GM23338 (cell line): ENCODE measurements around the gene TMTC2.

Experiments
- CREB1 ChIP-seq: fragments of 250-450 bp; sonication (Bioruptor Pico); IDR thresholded peaks from 2 replicates; pipeline ENCODE4 v1.5.0; 2020; ENCODE audit warnings: low read depth, mild to moderate bottlenecking, moderate library complexity
- EZH2 ChIP-seq: fragments of 200-600 bp; sonication (generic); IDR thresholded peaks from one replicate; pipeline ENCODE4 v1.8.0; 2017; ENCODE audit warnings: antibody characterized with exemption, mild to moderate bottlenecking, low read depth; ENCODE audit not compliant: unreplicated experiment
- EZH2phosphoT487 ChIP-seq: fragments of 200-600 bp; sonication (generic); IDR thresholded peaks from one replicate; pipeline ENCODE4 v1.8.1; 2018; ENCODE audit warnings: antibody characterized with exemption; ENCODE audit not compliant: unreplicated experiment
- NANOG ChIP-seq: IDR thresholded peaks from 2 replicates; pipeline ENCODE4 v1.6.1; 2016; ENCODE audit warnings: antibody characterized with exemption, borderline replicate concordance
- POLR2AphosphoS5 ChIP-seq: IDR thresholded peaks from 2 replicates; pipeline ENCODE4 v1.6.1; 2016; ENCODE audit warnings: antibody characterized with exemption, low read depth
- ZNF114 ChIP-seq: fragments of 250-450 bp; sonication (Bioruptor Pico); IDR thresholded peaks from 2 replicates; pipeline ENCODE4 v1.5.0; 2020; ENCODE audit warnings: mild to moderate bottlenecking, moderate library complexity
- TF ChIP-seq, protein P1 (sequence below): IDR thresholded peaks from one replicate; pipeline ENCODE4 v1.6.1; 2018; ENCODE audit warnings: antibody characterized with exemption; ENCODE audit not compliant: unreplicated experiment
- TF ChIP-seq, protein P2 (sequence below), 2 experiments: fragments of 200-600 bp in 1 of 2; sonication (generic) in 1 of 2; conservative IDR thresholded peaks; 2 replicates each; pipeline versions ENCODE4 v1.5.1 to v1.6.1; 2016 to 2017; ENCODE audit warnings: antibody characterized with exemption in 2 of 2, low read depth in 2 of 2, mild to moderate bottlenecking in 2 of 2, moderate library complexity in 1 of 2
- TF ChIP-seq, protein P3 (sequence below): IDR thresholded peaks from 2 replicates; pipeline ENCODE4 v1.6.1; 2016; ENCODE audit warnings: antibody characterized with exemption
- TF ChIP-seq, protein P4 (sequence below): fragments of 250-450 bp; sonication (Bioruptor Pico); IDR thresholded peaks from 2 replicates; pipeline ENCODE4 v1.5.0; 2020; ENCODE audit warnings: mild to moderate bottlenecking, moderate library complexity

DNA sequence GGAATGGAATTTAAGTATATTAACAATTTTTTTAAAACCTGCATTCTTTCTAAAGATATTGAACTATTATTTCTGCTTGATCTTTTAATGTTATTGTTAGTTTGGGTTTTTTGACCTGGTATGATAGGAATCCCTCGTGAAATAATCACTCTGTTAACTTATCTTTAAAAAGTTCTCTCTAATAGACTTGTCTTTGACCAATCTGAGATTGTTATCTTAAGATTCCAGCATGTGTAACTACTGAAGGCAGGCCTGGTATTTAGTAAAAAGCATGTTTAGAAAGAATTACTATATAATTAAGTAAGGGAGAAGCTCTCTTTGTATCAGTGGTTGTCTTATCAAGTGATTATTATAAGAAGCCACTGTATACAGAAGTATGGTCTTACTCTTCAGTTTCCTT is 4.8 kb downstream of the TMTC2 start:
- TF ChIP-seq, protein P1, sequence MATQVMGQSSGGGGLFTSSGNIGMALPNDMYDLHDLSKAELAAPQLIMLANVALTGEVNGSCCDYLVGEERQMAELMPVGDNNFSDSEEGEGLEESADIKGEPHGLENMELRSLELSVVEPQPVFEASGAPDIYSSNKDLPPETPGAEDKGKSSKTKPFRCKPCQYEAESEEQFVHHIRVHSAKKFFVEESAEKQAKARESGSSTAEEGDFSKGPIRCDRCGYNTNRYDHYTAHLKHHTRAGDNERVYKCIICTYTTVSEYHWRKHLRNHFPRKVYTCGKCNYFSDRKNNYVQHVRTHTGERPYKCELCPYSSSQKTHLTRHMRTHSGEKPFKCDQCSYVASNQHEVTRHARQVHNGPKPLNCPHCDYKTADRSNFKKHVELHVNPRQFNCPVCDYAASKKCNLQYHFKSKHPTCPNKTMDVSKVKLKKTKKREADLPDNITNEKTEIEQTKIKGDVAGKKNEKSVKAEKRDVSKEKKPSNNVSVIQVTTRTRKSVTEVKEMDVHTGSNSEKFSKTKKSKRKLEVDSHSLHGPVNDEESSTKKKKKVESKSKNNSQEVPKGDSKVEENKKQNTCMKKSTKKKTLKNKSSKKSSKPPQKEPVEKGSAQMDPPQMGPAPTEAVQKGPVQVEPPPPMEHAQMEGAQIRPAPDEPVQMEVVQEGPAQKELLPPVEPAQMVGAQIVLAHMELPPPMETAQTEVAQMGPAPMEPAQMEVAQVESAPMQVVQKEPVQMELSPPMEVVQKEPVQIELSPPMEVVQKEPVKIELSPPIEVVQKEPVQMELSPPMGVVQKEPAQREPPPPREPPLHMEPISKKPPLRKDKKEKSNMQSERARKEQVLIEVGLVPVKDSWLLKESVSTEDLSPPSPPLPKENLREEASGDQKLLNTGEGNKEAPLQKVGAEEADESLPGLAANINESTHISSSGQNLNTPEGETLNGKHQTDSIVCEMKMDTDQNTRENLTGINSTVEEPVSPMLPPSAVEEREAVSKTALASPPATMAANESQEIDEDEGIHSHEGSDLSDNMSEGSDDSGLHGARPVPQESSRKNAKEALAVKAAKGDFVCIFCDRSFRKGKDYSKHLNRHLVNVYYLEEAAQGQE = no peak
- TF ChIP-seq, protein P2, sequence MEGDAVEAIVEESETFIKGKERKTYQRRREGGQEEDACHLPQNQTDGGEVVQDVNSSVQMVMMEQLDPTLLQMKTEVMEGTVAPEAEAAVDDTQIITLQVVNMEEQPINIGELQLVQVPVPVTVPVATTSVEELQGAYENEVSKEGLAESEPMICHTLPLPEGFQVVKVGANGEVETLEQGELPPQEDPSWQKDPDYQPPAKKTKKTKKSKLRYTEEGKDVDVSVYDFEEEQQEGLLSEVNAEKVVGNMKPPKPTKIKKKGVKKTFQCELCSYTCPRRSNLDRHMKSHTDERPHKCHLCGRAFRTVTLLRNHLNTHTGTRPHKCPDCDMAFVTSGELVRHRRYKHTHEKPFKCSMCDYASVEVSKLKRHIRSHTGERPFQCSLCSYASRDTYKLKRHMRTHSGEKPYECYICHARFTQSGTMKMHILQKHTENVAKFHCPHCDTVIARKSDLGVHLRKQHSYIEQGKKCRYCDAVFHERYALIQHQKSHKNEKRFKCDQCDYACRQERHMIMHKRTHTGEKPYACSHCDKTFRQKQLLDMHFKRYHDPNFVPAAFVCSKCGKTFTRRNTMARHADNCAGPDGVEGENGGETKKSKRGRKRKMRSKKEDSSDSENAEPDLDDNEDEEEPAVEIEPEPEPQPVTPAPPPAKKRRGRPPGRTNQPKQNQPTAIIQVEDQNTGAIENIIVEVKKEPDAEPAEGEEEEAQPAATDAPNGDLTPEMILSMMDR (conservative IDR thresholded peaks at IDR 0.05; ENCODE audit: low read depth in 2 of 2) = no peak
- TF ChIP-seq POLR2AphosphoS5 (no peak), EZH2 (no peak), EZH2phosphoT487 (no peak), NANOG (no peak), ZNF114 (CRISPR knock-in tag) (no peak), CREB1 (CRISPR knock-in tag) (no peak)
- TF ChIP-seq, protein P3, sequence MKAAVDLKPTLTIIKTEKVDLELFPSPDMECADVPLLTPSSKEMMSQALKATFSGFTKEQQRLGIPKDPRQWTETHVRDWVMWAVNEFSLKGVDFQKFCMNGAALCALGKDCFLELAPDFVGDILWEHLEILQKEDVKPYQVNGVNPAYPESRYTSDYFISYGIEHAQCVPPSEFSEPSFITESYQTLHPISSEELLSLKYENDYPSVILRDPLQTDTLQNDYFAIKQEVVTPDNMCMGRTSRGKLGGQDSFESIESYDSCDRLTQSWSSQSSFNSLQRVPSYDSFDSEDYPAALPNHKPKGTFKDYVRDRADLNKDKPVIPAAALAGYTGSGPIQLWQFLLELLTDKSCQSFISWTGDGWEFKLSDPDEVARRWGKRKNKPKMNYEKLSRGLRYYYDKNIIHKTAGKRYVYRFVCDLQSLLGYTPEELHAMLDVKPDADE = no peak
- TF ChIP-seq, protein P4, sequence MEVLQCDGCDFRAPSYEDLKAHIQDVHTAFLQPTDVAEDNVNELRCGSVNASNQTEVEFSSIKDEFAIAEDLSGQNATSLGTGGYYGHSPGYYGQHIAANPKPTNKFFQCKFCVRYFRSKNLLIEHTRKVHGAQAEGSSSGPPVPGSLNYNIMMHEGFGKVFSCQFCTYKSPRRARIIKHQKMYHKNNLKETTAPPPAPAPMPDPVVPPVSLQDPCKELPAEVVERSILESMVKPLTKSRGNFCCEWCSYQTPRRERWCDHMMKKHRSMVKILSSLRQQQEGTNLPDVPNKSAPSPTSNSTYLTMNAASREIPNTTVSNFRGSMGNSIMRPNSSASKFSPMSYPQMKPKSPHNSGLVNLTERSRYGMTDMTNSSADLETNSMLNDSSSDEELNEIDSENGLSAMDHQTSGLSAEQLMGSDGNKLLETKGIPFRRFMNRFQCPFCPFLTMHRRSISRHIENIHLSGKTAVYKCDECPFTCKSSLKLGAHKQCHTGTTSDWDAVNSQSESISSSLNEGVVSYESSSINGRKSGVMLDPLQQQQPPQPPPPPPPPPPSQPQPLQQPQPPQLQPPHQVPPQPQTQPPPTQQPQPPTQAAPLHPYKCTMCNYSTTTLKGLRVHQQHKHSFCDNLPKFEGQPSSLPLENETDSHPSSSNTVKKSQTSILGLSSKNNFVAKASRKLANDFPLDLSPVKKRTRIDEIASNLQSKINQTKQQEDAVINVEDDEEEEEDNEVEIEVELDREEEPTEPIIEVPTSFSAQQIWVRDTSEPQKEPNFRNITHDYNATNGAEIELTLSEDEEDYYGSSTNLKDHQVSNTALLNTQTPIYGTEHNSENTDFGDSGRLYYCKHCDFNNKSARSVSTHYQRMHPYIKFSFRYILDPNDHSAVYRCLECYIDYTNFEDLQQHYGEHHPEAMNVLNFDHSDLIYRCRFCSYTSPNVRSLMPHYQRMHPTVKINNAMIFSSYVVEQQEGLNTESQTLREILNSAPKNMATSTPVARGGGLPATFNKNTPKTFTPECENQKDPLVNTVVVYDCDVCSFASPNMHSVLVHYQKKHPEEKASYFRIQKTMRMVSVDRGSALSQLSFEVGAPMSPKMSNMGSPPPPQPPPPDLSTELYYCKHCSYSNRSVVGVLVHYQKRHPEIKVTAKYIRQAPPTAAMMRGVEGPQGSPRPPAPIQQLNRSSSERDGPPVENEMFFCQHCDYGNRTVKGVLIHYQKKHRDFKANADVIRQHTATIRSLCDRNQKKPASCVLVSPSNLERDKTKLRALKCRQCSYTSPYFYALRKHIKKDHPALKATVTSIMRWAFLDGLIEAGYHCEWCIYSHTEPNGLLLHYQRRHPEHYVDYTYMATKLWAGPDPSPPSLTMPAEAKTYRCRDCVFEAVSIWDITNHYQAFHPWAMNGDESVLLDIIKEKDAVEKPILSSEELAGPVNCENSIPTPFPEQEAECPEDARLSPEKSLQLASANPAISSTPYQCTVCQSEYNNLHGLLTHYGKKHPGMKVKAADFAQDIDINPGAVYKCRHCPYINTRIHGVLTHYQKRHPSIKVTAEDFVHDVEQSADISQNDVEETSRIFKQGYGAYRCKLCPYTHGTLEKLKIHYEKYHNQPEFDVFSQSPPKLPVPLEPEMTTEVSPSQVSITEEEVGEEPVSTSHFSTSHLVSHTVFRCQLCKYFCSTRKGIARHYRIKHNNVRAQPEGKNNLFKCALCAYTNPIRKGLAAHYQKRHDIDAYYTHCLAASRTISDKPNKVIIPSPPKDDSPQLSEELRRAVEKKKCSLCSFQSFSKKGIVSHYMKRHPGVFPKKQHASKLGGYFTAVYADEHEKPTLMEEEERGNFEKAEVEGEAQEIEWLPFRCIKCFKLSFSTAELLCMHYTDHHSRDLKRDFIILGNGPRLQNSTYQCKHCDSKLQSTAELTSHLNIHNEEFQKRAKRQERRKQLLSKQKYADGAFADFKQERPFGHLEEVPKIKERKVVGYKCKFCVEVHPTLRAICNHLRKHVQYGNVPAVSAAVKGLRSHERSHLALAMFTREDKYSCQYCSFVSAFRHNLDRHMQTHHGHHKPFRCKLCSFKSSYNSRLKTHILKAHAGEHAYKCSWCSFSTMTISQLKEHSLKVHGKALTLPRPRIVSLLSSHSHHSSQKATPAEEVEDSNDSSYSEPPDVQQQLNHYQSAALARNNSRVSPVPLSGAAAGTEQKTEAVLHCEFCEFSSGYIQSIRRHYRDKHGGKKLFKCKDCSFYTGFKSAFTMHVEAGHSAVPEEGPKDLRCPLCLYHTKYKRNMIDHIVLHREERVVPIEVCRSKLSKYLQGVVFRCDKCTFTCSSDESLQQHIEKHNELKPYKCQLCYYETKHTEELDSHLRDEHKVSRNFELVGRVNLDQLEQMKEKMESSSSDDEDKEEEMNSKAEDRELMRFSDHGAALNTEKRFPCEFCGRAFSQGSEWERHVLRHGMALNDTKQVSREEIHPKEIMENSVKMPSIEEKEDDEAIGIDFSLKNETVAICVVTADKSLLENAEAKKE (CRISPR knock-in tag) = no peak
